NCI-H1048 (cell line): ENCODE data around the gene FOXO1.

Experiments used
- DNase-seq: peaks from one replicate; lab custom pipeline; 2025; lab: John Stamatoyannopoulos, UW

FOXO1 gene

DNA sequence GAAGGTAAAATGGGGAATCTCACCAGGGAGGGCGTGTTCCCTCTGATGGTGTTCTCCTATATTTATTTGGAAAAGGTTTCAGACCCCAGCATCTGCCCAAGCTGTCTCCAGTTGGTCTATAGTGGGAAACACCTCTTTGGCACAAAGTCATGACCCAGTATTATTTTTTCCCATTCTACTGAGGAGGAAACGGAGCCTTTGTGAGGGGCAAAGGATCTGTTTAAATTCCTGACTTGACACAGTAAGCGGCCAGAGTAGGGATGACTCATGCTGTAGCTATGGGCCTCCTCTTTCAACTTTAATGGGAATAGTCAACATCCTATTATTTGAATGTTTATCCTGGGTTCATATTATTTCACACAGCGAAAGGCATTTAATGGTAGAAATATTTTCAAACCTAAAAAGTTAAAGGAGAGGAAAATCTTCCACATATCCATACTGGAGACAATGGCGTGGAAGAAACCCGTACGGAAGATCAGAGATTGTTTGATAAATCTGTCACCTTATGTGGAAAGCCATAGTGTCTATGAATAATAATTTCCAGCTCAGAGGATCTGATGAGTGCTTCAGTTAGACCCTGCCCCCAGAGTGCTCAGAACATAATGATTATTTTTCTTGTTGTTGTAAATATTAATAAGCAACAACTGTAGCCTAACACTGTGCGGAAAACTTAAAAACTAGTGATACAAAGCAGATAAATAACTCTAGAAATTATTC is 126.0 kb downstream of the FOXO1 start:
- no peak for DNase-seq

DNA sequence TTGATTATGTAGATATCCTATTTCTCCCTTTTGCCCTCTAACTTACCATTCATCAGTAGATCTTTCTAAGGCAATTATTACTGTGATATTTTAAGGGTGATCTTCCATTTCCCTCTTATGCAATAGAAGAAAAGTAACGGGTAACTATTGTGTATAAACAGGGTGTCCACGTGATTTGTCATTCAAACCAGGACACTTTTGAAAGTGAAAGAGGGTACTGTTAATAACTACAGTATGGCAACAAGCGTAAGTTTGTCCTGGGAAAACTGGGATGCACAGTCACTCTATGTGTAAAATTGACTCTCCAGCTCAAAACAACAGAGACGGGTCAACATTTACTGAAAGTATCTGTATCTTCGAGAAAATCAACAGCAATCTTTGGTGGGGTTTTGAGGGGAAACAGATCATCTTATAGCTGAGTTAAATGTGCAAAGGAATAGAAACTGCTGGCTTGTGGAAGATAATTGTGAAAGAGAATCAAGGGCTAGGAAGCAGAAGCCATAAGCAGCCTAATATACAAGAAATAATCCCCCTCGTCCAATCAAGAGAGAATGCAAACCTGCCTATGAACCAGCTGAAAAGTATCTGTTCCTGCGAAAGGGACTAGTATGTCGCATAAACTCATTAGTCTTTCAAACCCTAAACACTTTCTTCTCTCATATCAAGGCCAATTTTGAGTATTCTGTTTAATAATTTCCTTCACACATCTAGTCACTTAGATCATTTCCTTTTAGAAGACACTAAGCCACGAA is 126.7 kb downstream of the FOXO1 start:
- DNase-seq: no peak

DNA sequence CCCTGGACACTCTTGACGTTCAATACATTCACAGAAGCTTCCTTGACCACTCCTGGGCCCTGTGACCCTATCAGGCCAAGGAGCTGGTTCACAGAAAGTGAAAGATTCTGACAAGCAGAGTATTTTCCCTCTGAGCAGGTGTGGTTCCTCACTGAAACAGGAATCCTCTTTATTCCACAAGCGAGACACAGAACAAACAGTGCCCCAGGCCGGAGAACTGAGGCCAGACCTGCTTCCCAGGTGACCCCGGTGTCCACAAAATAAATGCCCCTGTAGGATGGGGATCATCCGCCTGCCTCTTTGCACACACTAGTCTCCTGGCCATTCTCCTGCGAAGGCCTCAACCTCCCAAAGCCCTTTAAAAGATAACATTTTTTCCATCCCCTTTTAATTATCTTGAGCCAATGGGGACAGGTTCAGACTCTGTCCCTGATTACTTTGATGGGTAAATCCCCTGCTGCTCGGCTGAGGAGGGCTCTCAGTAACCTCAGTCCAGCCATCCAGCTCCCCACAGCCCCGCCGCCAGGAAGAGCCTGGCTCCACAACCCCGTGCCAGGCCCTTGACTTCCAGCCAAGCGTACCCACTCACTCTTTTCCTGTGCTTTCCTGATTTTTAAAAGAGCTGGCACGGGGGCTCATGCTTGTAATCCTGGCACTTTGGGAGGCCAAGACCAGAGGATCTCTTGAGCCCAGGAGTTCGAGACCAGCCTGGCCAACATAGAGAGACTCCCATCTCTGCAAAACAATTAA is 129.1 kb downstream of the FOXO1 start:
- no peak for DNase-seq

DNA sequence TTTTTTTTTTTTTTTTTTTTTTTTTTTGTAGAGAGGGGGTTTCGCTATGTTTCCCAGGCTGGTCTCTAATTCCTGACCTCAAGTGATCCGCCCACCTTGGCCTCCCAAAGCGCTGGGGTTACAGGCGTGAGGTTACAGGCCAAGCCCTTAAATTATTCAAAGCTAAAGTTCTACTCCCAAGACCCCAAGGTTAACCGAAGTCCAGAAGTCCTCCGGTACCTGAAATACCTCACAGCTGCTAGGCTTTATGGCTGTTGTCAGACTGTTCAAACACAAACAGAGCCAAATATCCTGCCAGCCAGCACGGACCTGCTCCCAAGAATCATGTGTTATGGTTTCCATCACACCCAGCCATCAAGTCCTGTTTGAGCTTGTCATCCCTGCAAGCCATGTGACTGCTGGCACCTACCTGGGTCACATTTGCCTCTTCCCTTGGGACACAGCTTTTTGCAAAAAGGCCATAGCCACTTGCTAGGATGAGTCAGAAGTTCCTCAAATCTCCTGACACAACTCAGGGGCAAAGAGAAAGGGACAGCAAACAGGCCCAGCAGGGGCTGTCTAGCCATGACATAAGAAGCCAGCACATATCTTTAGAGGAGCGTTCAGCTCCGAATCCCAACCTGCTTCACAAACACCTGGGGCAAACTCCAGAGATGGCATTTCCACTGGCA is 129.9 kb downstream of the FOXO1 start:
- no peak for DNase-seq

DNA sequence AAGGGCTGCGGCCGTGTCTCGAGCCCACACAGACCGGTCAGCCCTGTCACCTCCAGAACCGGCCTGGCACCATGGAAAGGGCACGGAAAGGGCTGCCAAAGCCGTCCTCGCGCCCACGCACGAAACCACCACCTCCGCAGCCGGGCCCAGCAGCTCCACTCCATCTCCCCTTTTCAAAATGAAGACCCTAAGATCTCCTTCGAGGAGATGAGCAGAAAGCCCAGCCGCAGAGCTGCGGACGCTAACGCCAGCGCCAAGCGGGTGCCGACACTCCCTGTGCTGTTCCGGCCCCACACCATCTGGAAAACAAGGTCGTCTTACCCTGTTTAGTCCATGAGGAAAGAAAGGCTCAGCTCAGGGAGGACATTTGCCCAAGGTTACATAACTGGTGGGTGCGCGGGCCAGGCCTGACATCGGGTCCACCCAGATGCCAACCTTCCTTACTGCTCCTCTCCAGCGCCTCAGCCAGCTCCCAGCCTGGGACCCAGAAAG is 131.1 kb downstream of the FOXO1 start:
- no peak for DNase-seq

DNA sequence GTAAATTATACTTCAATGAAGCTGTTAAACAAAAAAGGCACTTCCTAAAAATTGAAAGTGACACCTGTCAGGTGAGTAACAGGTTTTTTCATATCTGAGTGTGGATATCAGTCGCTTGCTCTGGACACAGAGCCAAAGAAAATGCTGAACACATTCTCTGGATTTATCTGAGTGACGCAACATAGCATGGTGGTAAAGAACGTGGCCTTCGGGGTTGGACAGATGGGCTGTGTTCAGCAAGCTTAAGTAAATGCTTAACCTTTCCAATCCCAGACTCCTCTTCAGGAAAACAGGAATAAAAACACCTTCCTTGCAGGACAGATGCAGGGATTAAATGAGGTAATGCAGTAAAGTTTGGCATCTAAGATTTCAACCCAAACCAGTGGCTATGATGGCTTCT is 132.0 kb downstream of the FOXO1 start:
- no peak for DNase-seq

DNA sequence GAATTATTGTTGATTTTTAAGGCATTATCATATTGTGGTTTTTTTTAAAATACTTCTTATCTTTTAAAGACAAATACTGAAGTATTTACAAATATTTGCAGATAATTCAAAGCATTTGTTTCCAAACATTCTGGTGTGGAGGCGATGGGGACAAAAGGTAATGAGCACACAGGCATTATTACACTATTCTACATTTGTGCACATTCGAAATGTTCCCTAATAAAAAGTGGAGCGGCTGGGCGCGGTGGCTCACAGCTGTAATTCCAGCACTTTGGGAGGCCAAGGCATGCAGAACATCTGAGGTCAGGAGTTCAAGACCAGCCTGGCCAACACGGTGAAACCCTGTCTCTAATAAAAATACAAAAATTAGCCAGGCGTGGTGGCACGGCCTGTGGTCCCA is 133.4 kb downstream of the FOXO1 start:
- no peak for DNase-seq

DNA sequence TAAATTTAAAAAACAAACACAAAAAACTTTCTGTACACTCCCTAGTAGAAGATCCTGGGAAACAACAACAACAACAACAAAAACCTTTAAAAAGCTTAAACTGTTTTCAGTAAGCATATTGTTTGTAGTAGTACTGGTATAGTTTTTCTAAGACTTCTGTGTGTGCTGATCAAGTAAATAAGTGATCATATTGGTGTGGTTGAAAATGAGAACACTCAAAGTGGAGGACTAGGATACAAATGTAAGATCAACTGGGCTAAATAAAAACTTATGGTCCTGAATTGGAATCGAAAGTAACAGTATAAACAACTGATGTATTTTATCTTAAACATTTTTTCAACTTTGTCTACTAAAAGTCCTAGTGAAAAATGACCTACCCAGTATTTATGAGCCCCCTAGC is 135.5 kb downstream of the FOXO1 start:
- no peak for DNase-seq

DNA sequence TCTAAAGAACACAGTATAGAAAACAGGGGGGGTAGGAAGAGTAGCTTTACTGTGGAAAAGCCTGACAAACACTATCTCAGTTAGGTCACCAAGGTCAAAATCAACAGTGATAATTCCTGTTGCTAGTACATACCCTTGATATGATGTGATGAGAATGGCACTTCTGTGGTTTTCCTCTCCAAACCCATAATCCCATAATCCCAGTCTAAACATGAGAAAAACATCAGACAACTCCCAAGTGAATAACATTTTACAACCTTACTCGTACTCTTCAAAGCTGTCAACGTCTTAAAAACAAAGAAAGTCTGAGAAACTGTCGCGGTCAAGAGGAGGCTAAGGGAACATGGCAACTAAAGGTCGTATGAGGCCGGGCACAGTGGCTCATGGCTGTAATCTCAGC is 137.6 kb downstream of the FOXO1 start:
- no peak for DNase-seq

DNA sequence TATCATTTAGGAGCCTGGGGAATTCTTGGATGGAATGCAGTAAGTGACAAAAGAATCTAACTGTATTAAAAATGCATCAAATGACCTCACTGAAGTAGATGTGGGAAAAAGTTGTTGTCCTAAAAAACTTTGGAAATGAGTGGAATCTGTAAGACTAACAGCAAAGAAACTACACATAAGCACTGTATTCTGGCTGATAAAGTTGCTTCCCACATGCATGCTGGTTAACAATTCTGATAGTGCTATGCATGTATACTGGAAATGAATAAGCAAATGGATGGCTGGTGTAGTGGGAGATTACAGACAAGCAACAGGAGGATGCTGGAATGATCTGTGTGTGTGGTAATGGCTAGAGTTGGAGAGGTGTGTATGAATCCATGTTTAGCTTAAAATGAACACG is 138.5 kb downstream of the FOXO1 start:
- DNase-seq: no peak

DNA sequence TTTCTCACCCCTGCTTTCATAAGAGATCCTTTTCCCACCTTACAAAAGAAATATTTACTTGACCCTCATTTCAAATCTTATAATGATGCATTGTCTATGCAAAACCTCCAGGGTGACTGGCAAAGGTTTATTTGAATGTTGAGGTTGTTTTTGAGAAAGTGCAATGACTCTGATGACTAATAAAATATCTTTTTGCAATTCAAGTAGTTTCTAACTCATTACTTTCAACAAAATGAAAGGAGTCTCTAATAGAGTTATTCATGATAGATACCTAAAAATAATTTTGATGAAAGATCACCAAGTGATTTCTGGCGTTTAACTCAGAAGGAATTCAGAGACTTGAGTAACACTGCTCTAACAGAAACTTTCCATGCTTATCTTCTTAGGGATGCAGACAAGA is 144.2 kb downstream of the FOXO1 start:
- DNase-seq: no peak

DNA sequence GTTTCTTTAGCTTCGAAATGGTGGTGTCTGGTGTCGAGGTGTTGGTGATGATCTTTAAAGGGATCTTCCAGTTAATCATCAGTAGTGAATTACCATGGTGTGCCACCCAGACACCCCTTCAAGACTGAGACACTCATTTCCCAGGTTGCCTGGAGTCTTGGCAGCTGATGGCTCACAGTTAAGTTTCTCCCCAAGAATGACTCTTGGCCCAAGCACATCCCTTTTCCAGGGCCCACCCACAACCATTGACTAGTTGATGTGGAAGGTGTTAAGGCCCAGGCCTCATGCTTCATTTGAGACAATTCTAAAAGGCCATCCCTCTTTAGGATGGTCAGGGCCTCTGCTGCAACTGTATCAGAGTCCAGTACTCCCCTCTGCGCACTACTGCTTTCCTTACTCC is 145.5 kb downstream of the FOXO1 start:
- DNase-seq: no peak

DNA sequence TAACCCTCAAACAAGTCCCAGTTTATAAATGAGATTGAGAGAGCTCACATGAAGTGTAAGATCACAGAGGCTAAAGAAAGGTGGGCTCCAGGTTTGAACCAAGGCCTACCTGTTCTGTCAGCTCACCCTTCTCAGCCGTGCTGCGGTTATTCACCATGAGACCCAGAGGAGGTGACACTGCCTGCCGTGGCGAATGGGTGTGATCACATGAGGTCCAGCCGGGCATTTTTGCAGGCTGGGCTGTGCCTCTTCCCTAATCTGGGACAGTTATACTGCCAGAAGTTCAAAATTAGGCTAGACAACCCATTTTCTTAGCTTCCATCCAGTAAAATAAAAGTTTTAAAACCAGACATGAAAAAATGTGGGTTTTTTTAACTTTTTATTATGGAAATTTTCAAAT is 146.8 kb downstream of the FOXO1 start:
- no peak for DNase-seq

DNA sequence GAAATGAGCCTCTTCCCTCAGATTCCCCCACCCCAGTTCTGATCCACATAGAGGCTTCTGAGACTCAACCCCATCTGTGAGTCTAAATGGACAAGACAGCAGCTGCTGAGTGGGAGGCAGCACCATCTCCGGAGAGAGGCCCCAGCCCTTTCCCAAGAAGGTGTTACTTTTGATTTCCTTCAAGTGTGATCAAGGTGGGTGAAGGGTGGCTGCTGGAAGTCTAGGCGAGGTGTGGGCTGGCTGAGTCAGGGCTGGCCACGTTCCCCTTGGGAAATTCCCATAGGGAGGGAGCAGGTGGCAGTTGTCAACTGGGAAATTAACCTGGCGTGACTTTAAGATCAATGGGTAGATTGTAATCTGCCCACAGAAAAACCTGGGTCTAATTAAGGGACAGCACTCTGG is 148.0 kb downstream of the FOXO1 start:
- no peak for DNase-seq

DNA sequence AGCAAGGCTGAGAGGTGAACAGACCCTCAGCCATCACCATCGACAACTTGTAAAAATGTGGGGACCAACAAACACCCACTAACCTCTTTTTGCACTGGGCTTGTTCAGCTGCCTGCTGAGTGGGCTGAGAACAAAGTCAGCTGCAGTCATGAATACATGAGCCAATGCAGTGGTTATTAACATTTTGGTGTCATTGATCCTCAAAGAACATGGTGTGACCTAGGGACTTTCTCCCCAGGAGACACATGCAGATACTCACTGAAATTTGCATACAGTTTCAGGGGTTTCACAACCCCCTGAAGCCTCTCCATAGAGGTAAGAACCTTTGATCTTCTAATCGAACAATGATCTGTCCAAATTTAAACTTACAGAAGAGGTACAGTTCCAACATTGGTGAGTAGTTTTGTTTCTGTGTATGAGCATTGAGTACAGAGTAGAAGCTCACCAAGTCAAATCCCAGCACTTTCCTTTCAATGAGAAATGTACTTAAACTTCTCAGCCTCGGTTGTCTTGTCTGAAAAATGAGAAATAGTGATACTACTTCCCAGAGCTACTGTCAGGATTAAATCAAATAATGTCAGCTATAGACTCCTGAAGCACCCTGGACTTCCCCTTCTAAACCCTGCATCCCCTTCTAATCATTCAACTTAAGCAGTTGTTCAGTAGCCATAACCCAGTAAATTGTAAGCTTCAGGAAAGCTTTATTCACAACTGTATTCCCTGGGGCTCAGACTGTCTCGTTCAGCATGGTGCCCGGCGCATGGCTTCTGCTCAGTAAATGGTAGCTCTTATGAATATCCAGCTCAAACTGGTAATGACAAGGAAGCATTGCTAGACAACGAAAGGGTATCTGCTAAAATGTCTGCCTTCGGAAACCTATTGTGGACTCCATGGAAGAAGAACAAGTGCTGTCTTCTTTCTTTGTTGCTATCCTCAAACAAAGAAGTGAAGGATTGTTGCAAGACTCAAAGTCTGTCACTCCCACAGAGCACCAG is 148.7 kb downstream of the FOXO1 start:
- no peak for DNase-seq

DNA sequence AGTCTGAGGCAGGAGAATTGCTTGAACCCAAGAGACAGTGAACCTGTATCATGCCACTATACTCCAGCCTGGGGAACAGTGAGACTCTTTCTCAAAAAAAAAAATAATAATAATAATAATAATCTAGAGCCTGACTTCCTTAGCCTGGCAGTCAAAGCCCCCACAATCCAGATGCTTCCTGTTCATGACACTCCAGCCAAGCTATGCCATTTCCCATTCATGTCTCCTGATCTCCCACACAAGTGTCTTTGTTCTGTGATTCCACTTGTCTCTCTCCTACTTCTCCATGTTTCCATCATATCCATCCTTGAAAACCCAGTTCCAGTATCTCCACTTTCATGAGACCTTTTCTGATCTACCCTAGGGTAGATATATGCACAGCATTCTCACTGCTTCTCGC is 150.7 kb downstream of the FOXO1 start:
- DNase-seq: no peak

DNA sequence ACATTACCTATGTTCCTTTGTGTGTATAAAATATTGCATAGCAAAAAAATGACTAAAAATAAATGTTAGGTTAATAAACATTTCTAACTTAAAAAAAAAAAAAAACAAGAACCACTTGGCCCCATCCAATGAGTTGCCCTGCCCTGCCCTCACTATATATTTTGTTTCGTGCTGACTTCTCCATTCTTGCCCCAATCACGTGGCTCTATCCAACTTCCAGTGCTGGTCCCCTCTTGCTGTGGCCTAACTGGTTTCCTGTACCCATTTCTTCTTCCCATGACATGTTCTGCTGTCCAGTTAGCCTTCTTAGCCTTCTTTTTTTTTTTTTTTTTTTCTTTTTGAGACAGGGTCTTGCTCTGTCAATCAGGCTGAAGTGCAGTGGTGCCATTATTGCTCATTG is 151.6 kb downstream of the FOXO1 start:
- DNase-seq: no peak

DNA sequence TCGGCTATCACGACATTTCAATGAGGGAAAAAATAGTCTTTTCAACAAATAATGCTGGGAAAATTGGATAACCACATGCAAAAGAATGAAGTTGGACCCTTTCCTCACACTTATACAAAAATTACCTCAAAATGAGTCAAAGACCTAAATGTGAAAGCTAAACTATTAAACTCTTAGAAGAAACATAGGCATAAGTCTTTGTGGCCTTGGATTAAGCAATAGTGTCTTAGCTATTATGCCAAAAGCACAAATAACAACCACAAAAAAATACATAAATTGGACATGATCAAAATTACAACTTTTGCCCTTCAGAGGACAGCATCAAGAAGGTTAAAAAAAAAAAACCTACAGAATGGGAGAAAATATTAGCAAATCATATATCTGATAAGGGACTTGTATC is 156.6 kb downstream of the FOXO1 start:
- no peak for DNase-seq

DNA sequence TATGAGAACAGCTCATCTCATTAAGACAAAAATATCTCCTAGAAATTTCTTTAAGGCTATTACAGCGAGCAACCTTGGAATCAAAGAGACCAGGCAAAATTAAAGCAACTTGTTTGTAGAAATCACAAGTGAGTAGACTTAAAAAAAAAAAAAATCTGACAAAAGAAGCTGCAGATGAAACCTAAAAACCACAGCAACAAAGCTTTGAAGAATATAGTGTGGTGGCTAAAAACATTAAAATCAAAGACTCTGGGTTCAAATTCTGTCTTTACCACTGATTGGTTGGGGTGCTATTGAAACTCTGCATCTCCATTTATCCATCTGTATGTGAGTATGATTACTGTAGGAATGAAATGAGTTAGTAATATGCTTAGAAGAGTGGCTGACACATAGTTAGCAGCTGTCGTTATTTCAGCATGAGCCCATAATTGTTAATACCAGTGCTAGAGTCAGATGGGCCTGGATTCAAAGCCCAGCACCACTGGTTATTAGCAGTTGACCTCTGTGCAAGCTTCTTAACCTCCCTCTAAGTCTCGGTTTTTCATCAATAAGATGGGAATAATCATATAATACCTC is 157.6 kb downstream of the FOXO1 start:
- DNase-seq: no peak

DNA sequence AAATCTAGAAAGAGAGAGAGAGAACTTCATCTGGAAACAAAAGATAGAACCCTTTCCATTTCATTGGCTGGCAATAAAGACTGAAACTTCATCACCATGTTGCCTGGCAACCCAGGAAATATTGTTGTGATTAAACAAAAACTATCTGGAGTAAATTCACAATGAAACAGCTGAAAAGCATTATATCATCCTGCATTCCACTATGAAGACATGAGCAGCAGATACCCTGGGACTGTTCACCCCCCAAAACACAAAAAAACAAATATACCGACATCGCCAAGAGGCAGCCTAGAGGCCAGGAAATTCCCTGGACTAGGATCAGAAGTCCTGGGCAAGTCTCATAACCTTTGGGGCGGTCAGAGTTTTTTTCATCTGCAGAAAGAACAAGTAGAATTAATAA is 158.3 kb downstream of the FOXO1 start:
- no peak for DNase-seq
